Measurements from ENCODE around the gene RAC3.

Gene RAC3

GRCh38 chr17:82048571-82048971, 17.1 kb downstream of the RAC3 start:
- WGBS, 2 experiments (ENCODE audit: insufficient coverage in 2 of 2), result 94 to 96% methylated on average over 20 of the region's 20 CpGs
- no peaks in the 10 kb centered on the region for H3K9me3 ChIP-seq (ENCODE audit: control insufficient read depth, low read length)

GRCh38 chr17:82049106-82049505, 17.6 kb downstream of the RAC3 start:
- Histone ChIP-seq H3K4me3 (ENCODE audit: extremely low read depth, insufficient read depth, low read length, poor library complexity, severe bottlenecking) (no peak overlapping the region), H3K4me1 (ENCODE audit: control insufficient read depth, insufficient read depth, low read length, poor library complexity, severe bottlenecking) (no peaks in the 10 kb centered on the region), H3K36me3 (ENCODE audit: control insufficient read depth, insufficient read depth, low read length) (peaks cover 42% of the 10 kb centered on the region), H3K9me3 (ENCODE audit: control insufficient read depth, low read length) (no peaks in the 10 kb centered on the region), H3K27ac (ENCODE audit: low read depth, low read length, severe bottlenecking) (no peak overlapping the region)
- 96 to 98% methylated on average over 3 to 8 of the region's 8 CpGs for WGBS, 2 experiments (ENCODE audit: insufficient coverage in 2 of 2)

More at GRCh38 chr17:82048571-82048971, 17.1 kb downstream of the RAC3 start:
- no peak overlapping the region for H3K4me3 ChIP-seq (ENCODE audit: extremely low read depth, insufficient read depth, low read length, poor library complexity, severe bottlenecking)
- no peak overlapping the region for H3K27ac ChIP-seq (ENCODE audit: low read depth, low read length, severe bottlenecking)
- peaks cover 37% of the 10 kb centered on the region for H3K36me3 ChIP-seq (ENCODE audit: control insufficient read depth, insufficient read depth, low read length)
- H3K4me1 ChIP-seq (ENCODE audit: control insufficient read depth, insufficient read depth, low read length, poor library complexity, severe bottlenecking), result no peaks in the 10 kb centered on the region

GRCh38 chr17:82049521-82049971, 18.1 kb downstream of the RAC3 start:
- Histone ChIP-seq H3K9me3 (ENCODE audit: control insufficient read depth, low read length) (no peaks in the 10 kb centered on the region), H3K36me3 (ENCODE audit: control insufficient read depth, insufficient read depth, low read length) (peaks cover 47% of the 10 kb centered on the region), H3K4me1 (ENCODE audit: control insufficient read depth, insufficient read depth, low read length, poor library complexity, severe bottlenecking) (no peaks in the 10 kb centered on the region), H3K27ac (ENCODE audit: low read depth, low read length, severe bottlenecking) (no peak overlapping the region), H3K4me3 (ENCODE audit: extremely low read depth, insufficient read depth, low read length, poor library complexity, severe bottlenecking) (no peak overlapping the region)
- WGBS, 2 experiments (ENCODE audit: insufficient coverage in 2 of 2), result 93 to 94% methylated on average over 12 to 16 of the region's 16 CpGs

- Histone ChIP-seq H3K27ac (ENCODE audit: low read depth, low read length, severe bottlenecking) (no peak overlapping the region), H3K36me3 (ENCODE audit: control insufficient read depth, insufficient read depth, low read length) (peaks cover 54% of the 10 kb centered on the region), H3K4me1 (ENCODE audit: control insufficient read depth, insufficient read depth, low read length, poor library complexity, severe bottlenecking) (no peaks in the 10 kb centered on the region), H3K9me3 (ENCODE audit: control insufficient read depth, low read length) (no peaks in the 10 kb centered on the region), H3K4me3 (ENCODE audit: extremely low read depth, insufficient read depth, low read length, poor library complexity, severe bottlenecking) (peak overlapping the region; percentile 67)
- WGBS, 2 experiments (ENCODE audit: insufficient coverage in 2 of 2), result 91 to 96% methylated on average over 26 to 28 of the region's 28 CpGs
These were observed 18.8 kb downstream of the RAC3 start for GRCh38 chr17:82050152-82050760.

- 33 to 34% methylated on average over 51 of the region's 79 CpGs for WGBS, 2 experiments (ENCODE audit: insufficient coverage in 2 of 2)
- Histone ChIP-seq H3K27ac (ENCODE audit: low read depth, low read length, severe bottlenecking) (no peak overlapping the region), H3K9me3 (ENCODE audit: control insufficient read depth, low read length) (no peaks in the 10 kb centered on the region), H3K4me3 (ENCODE audit: extremely low read depth, insufficient read depth, low read length, poor library complexity, severe bottlenecking) (peak overlapping the region; percentile 67), H3K4me1 (ENCODE audit: control insufficient read depth, insufficient read depth, low read length, poor library complexity, severe bottlenecking) (no peaks in the 10 kb centered on the region), H3K36me3 (ENCODE audit: control insufficient read depth, insufficient read depth, low read length) (peaks cover 60% of the 10 kb centered on the region)
These were observed 19.5 kb downstream of the RAC3 start for GRCh38 chr17:82050761-82051641.

GRCh38 chr17:82051776-82052637, 20.5 kb downstream of the RAC3 start, which contains the start of the genes GPS1 and RFNG:
Gene GPS1, plus strand, starts transcription at chr17:82051898. Its CDS starts 34 bp downstream, at chr17:82051932.
Gene RFNG, minus strand, starts transcription at chr17:82051811. Its CDS starts 45 bp downstream, at chr17:82051766.
- H3K9me3 ChIP-seq (ENCODE audit: control insufficient read depth, low read length), result no peaks in the 10 kb centered on the region
- 0 to 1% methylated on average over 67 to 81 of the region's 94 CpGs for WGBS, 2 experiments (ENCODE audit: insufficient coverage in 2 of 2)
- no peak within 1 kb of the TSS for H3K27ac ChIP-seq (ENCODE audit: low read depth, low read length, severe bottlenecking)
- H3K4me1 ChIP-seq (ENCODE audit: control insufficient read depth, insufficient read depth, low read length, poor library complexity, severe bottlenecking), result no peaks in the 10 kb centered on the region
- H3K4me3 ChIP-seq (ENCODE audit: extremely low read depth, insufficient read depth, low read length, poor library complexity, severe bottlenecking), result peak within 1 kb of the TSS; percentile 67
- H3K36me3 ChIP-seq (ENCODE audit: control insufficient read depth, insufficient read depth, low read length), result peaks cover 70% of the 10 kb centered on the region

- 24 to 29% methylated on average over 17 to 18 of the region's 19 CpGs for WGBS, 2 experiments (ENCODE audit: insufficient coverage in 2 of 2)
- H3K27ac ChIP-seq (ENCODE audit: low read depth, low read length, severe bottlenecking), result no peak overlapping the region
- H3K36me3 ChIP-seq (ENCODE audit: control insufficient read depth, insufficient read depth, low read length), result peaks cover 72% of the 10 kb centered on the region
- peak overlapping the region; percentile 67 for H3K4me3 ChIP-seq (ENCODE audit: extremely low read depth, insufficient read depth, low read length, poor library complexity, severe bottlenecking)
- H3K9me3 ChIP-seq (ENCODE audit: control insufficient read depth, low read length), result no peaks in the 10 kb centered on the region
- H3K4me1 ChIP-seq (ENCODE audit: control insufficient read depth, insufficient read depth, low read length, poor library complexity, severe bottlenecking), result no peaks in the 10 kb centered on the region
These were observed 21.2 kb downstream of the RAC3 start for GRCh38 chr17:82052638-82053059.

GRCh38 chr17:82053130-82053529, 21.7 kb downstream of the RAC3 start:
- no peaks in the 10 kb centered on the region for H3K9me3 ChIP-seq (ENCODE audit: control insufficient read depth, low read length)
- peaks cover 72% of the 10 kb centered on the region for H3K36me3 ChIP-seq (ENCODE audit: control insufficient read depth, insufficient read depth, low read length)
- H3K4me3 ChIP-seq (ENCODE audit: extremely low read depth, insufficient read depth, low read length, poor library complexity, severe bottlenecking), result peak overlapping the region; percentile 67
- H3K27ac ChIP-seq (ENCODE audit: low read depth, low read length, severe bottlenecking), result no peak overlapping the region
- 91 to 94% methylated on average over 18 to 19 of the region's 19 CpGs for WGBS, 2 experiments (ENCODE audit: insufficient coverage in 2 of 2)
- H3K4me1 ChIP-seq (ENCODE audit: control insufficient read depth, insufficient read depth, low read length, poor library complexity, severe bottlenecking), result no peaks in the 10 kb centered on the region

GRCh38 chr17:82053556-82054263, 22.2 kb downstream of the RAC3 start:
- H3K36me3 ChIP-seq (ENCODE audit: control insufficient read depth, insufficient read depth, low read length), result peaks cover 71% of the 10 kb centered on the region
- no peak overlapping the region for H3K27ac ChIP-seq (ENCODE audit: low read depth, low read length, severe bottlenecking)
- 95 to 97% methylated on average over 25 of the region's 28 CpGs for WGBS, 2 experiments (ENCODE audit: insufficient coverage in 2 of 2)
- H3K4me1 ChIP-seq (ENCODE audit: control insufficient read depth, insufficient read depth, low read length, poor library complexity, severe bottlenecking), result no peaks in the 10 kb centered on the region
- H3K4me3 ChIP-seq (ENCODE audit: extremely low read depth, insufficient read depth, low read length, poor library complexity, severe bottlenecking), result no peak overlapping the region
- no peaks in the 10 kb centered on the region for H3K9me3 ChIP-seq (ENCODE audit: control insufficient read depth, low read length)

Measured in mesodermal cell (in vitro differentiated cells).